Common myeloid progenitor, CD34-positive (primary cell): ENCODE data around the gene ZNF664.

Source experiments
- CTCF ChIA-PET: fragments of 350-600 bp; sonication (Branson Sonifier 250); formaldehyde crosslinking; loops from one replicate; lab custom pipeline; 2021; ENCODE audit warnings: antibody characterized with exemption; lab: Charles Lee
- POLR2A ChIA-PET: fragments of 350-600 bp; sonication (Branson Sonifier 250); formaldehyde crosslinking; loops from one replicate; lab custom pipeline; 2021; ENCODE audit warnings: antibody characterized with exemption; lab: Charles Lee
- DNase-seq, 3 donors: peaks; one replicate each; pipeline versions ENCODE4 v3.0.0 to v3.0.0-alpha.2; 2013
- H3K27ac ChIP-seq, 2 experiments: 1 replicate in 1 of 2; 2 replicates in 1 of 2; pipeline ENCODE4 v1.7.0; 2013; ENCODE audit warnings: inconsistent platforms in 2 of 2, low read length in 2 of 2, mild to moderate bottlenecking in 2 of 2, low read depth in 1 of 2, moderate library complexity in 1 of 2; ENCODE audit not compliant: severe bottlenecking in 2 of 2, insufficient read depth in 1 of 2, poor library complexity in 1 of 2
- H3K27me3 ChIP-seq, 5 experiments: replicated peaks in 2 of 5; 1 replicate in 3 of 5; 2 replicates in 2 of 5; pipeline versions ENCODE4 v1.6.1 to v1.7.0; 2013; ENCODE audit warnings: low read length in 4 of 5, mild to moderate bottlenecking in 2 of 5, moderate library complexity in 2 of 5, inconsistent platforms in 1 of 5; ENCODE audit not compliant: insufficient read depth in 5 of 5, control insufficient read depth in 4 of 5
- H3K36me3 ChIP-seq, 4 experiments: 1 replicate in 2 of 4; 2 replicates in 2 of 4; pipeline versions ENCODE4 v1.6.1 to v1.7.0; 2013; ENCODE audit warnings: low read length in 3 of 4, control low read depth in 1 of 4, mild to moderate bottlenecking in 1 of 4; ENCODE audit not compliant: control insufficient read depth in 4 of 4, insufficient read depth in 4 of 4
- H3K4me1 ChIP-seq, 4 experiments: 1 replicate in 3 of 4; 2 replicates in 1 of 4; pipeline versions ENCODE4 v1.6.1 to v1.7.1; 2013; ENCODE audit warnings: low read length in 3 of 4, mild to moderate bottlenecking in 3 of 4, control low read depth in 1 of 4, inconsistent platforms in 1 of 4, moderate library complexity in 1 of 4; ENCODE audit not compliant: control insufficient read depth in 4 of 4, insufficient read depth in 4 of 4; ENCODE audit errors: control extremely low read depth in 1 of 4
- H3K4me3 ChIP-seq, 7 experiments: 1 replicate in 4 of 7; 2 replicates in 3 of 7; pipeline versions ENCODE4 v1.5.1 to v1.7.0; 2013; ENCODE audit warnings: mild to moderate bottlenecking in 7 of 7, low read length in 6 of 7, moderate library complexity in 6 of 7, inconsistent platforms in 2 of 7, low read depth in 2 of 7, control low read depth in 1 of 7; ENCODE audit not compliant: insufficient read depth in 4 of 7, control insufficient read depth in 1 of 7; ENCODE audit errors: extremely low read depth in 1 of 7
- H3K9me3 ChIP-seq, 5 experiments: 1 replicate in 4 of 5; 2 replicates in 1 of 5; pipeline versions ENCODE4 v1.6.1 to v1.7.1; 2013; ENCODE audit warnings: low read length in 4 of 5, mild to moderate bottlenecking in 2 of 5, inconsistent platforms in 1 of 5, low read depth in 1 of 5, moderate library complexity in 1 of 5; ENCODE audit not compliant: control insufficient read depth in 4 of 5, insufficient read depth in 2 of 5; ENCODE audit errors: control extremely low read depth in 1 of 5
- WGBS: methylation state at CpG from one replicate; pipeline ENCODE4 v1.1.5; 2013; ENCODE audit not compliant: insufficient coverage; 5-methylcytosine and 5-hydroxymethylcytosine counted together

Gene ZNF664

GRCh38 chr12:124039276-124039675, 66.3 kb downstream of the ZNF664 start:
- peak; percentile 40 to 79 (median 70) for DNase-seq
- H3K9me3 ChIP-seq = no peaks in the 10 kb centered on the region
- CTCF ChIA-PET = interaction anchor here (0.7 to 3.9 kb wide), 7 partner anchors 8 to 731 kb away, joined by 3 to 19 read pairs (median 3); no protein-coding TSS in a partner anchor
- H3K27me3 ChIP-seq = no peaks in the 10 kb centered on the region
- no peaks in the 10 kb centered on the region for H3K36me3 ChIP-seq
- no peak overlapping the region for H3K27ac ChIP-seq
- WGBS = 13% methylated on average over 1 of the region's 3 CpGs
- POLR2A ChIA-PET = interaction anchor here (0.7 kb wide), 1 partner anchor 10 kb away, joined by 3 read pairs; no protein-coding TSS in a partner anchor
- H3K4me3 ChIP-seq = peak overlapping the region in 1 of 7 experiments; percentile 11
- peaks cover 4 to 20% (median 9%) of the 10 kb centered on the region in 4 experiments for H3K4me1 ChIP-seq

GRCh38 chr12:124040291-124040690, 67.3 kb downstream of the ZNF664 start:
- POLR2A ChIA-PET = no interaction called here
- CTCF ChIA-PET = interaction anchor here (1.5 kb wide), 1 partner anchor 238 kb away, joined by 4 read pairs; no protein-coding TSS in a partner anchor
- WGBS = 33% methylated on average over 7 of the region's 10 CpGs
- no peak overlapping the region for H3K27ac ChIP-seq
- DNase-seq = peak in 2 of 3 donors; percentile 48 to 69
- peak overlapping the region in 2 of 7 experiments; percentile 2 to 40 for H3K4me3 ChIP-seq
- peaks cover 4 to 20% (median 9%) of the 10 kb centered on the region in 4 experiments for H3K4me1 ChIP-seq
- H3K36me3 ChIP-seq = no peaks in the 10 kb centered on the region
- H3K27me3 ChIP-seq = no peaks in the 10 kb centered on the region
- H3K9me3 ChIP-seq = no peaks in the 10 kb centered on the region

- Histone ChIP-seq H3K4me1 (peaks cover 4 to 20% (median 9%) of the 10 kb centered on the region in 4 experiments), H3K9me3 (no peaks in the 10 kb centered on the region), H3K36me3 (no peaks in the 10 kb centered on the region), H3K27me3 (no peaks in the 10 kb centered on the region), H3K27ac (no peak overlapping the region), H3K4me3 (no peak overlapping the region)
- WGBS = 91% methylated on average over 1 of the region's 2 CpGs
- DNase-seq = no peak
- POLR2A ChIA-PET = no interaction called here
- CTCF ChIA-PET = no interaction called here
These were observed 67.7 kb downstream of the ZNF664 start for GRCh38 chr12:124040737-124041136.

- Histone ChIP-seq H3K27me3 (no peaks in the 10 kb centered on the region), H3K4me3 (no peak overlapping the region), H3K36me3 (no peaks in the 10 kb centered on the region), H3K9me3 (peaks cover 0 to 4% (median 3%) of the 10 kb centered on the region in 5 experiments), H3K27ac (no peak overlapping the region), H3K4me1 (peaks cover 4 to 19% (median 9%) of the 10 kb centered on the region in 4 experiments)
- POLR2A ChIA-PET = no interaction called here
- DNase-seq = no peak
- 92% methylated on average over 10 of the region's 10 CpGs for WGBS
- CTCF ChIA-PET = no interaction called here
These were observed 68.9 kb downstream of the ZNF664 start for GRCh38 chr12:124041907-124042306.

- H3K4me1 ChIP-seq = peaks cover 3 to 17% (median 6%) of the 10 kb centered on the region in 4 experiments
- 93% methylated on average over 8 of the region's 8 CpGs for WGBS
- H3K4me3 ChIP-seq = no peak overlapping the region
- peaks cover 4 to 19% (median 10%) of the 10 kb centered on the region in 5 experiments for H3K9me3 ChIP-seq
- H3K27me3 ChIP-seq = no peaks in the 10 kb centered on the region
- no peaks in the 10 kb centered on the region for H3K36me3 ChIP-seq
- POLR2A ChIA-PET = no interaction called here
- DNase-seq = no peak
- H3K27ac ChIP-seq = no peak overlapping the region
- CTCF ChIA-PET = interaction anchor here (0.9 to 1.8 kb wide), 7 partner anchors 10 to 278 kb away, joined by 3 to 5 read pairs (median 3); no protein-coding TSS in a partner anchor
These were observed 71.0 kb downstream of the ZNF664 start for GRCh38 chr12:124044021-124044420.

- Histone ChIP-seq H3K4me1 (peaks cover 0 to 20% (median 5%) of the 10 kb centered on the region in 4 experiments), H3K27ac (no peak overlapping the region), H3K9me3 (peaks cover 4 to 19% (median 10%) of the 10 kb centered on the region in 5 experiments), H3K4me3 (no peak overlapping the region), H3K36me3 (no peaks in the 10 kb centered on the region), H3K27me3 (no peaks in the 10 kb centered on the region)
- ChIA-PET CTCF (interaction anchor here (1.8 kb wide), 1 partner anchor 12 kb away, joined by 5 read pairs; no protein-coding TSS in a partner anchor), POLR2A (no interaction called here)
- DNase-seq = peak in 1 of 3 donors; percentile 31
- WGBS = 86% methylated on average over 7 of the region's 15 CpGs
These were observed 71.8 kb downstream of the ZNF664 start for GRCh38 chr12:124044809-124045321.
